ENCODE results near the gene DIPK2B.
A peak's percentile ranks its signal among the peaks of the same experiment; 100 is the strongest.

DIPK2B gene

GRCh38 chrX:45200741-45201234, at the start of gene DIPK2B:
Gene DIPK2B, minus strand, starts transcription at chrX:45200876. Its CDS starts 50 bp downstream, at chrX:45200826.
- DNase-seq = no peak

- no peak for DNase-seq
Measured at GRCh38 chrX:45240301-45240700, 39.6 kb upstream of the DIPK2B start.

GRCh38 chrX:45238489-45238888, 37.8 kb upstream of the DIPK2B start:
- no peak for DNase-seq

- DNase-seq = no peak
Measured at GRCh38 chrX:45233531-45233930, 32.9 kb upstream of the DIPK2B start.

- peak; percentile 35 to 40 for DNase-seq
Measured at GRCh38 chrX:45232139-45232538, 31.5 kb upstream of the DIPK2B start.

- DNase-seq = no peak
Measured at GRCh38 chrX:45230410-45230809, 29.7 kb upstream of the DIPK2B start.

- DNase-seq = no peak
Measured at GRCh38 chrX:45229348-45229747, 28.7 kb upstream of the DIPK2B start.

- DNase-seq = no peak
Measured at GRCh38 chrX:45228126-45228525, 27.4 kb upstream of the DIPK2B start.

GRCh38 chrX:45208121-45208856, 7.6 kb upstream of the DIPK2B start:
- no peak for DNase-seq

- no peak for DNase-seq
Measured at GRCh38 chrX:45202171-45202570, 1.5 kb upstream of the DIPK2B start.

- no peak for DNase-seq
Measured at GRCh38 chrX:45198706-45199105, 2.0 kb downstream of the DIPK2B start.

- DNase-seq = no peak
Measured at GRCh38 chrX:45198301-45198700, 2.4 kb downstream of the DIPK2B start.

GRCh38 chrX:45196701-45197100, 4.0 kb downstream of the DIPK2B start:
- no peak for DNase-seq

- no peak for DNase-seq
Measured at GRCh38 chrX:45191820-45192409, 8.8 kb downstream of the DIPK2B start.

- DNase-seq = no peak
Measured at GRCh38 chrX:45191383-45191782, 9.3 kb downstream of the DIPK2B start.

GRCh38 chrX:45187731-45188130, 12.9 kb downstream of the DIPK2B start:
- no peak for DNase-seq

- no peak for DNase-seq
Measured at GRCh38 chrX:45186643-45187026, 14.0 kb downstream of the DIPK2B start.

- DNase-seq = no peak
Measured at GRCh38 chrX:45184211-45184610, 16.5 kb downstream of the DIPK2B start.

GRCh38 chrX:45172890-45173289, 27.8 kb downstream of the DIPK2B start:
- DNase-seq = no peak

- no peak for DNase-seq
Measured at GRCh38 chrX:45166781-45167180, 33.9 kb downstream of the DIPK2B start.

- no peak for DNase-seq
Measured at GRCh38 chrX:45165726-45166125, 35.0 kb downstream of the DIPK2B start.

GRCh38 chrX:45164995-45165394, 35.7 kb downstream of the DIPK2B start:
- no peak for DNase-seq

- DNase-seq = no peak
Measured at GRCh38 chrX:45164021-45164621, 36.6 kb downstream of the DIPK2B start.

- DNase-seq = no peak
Measured at GRCh38 chrX:45157647-45158046, 43.0 kb downstream of the DIPK2B start.
